ENCODE results near the gene KLHL29. TPM values are rescaled to one million over a fixed set of nuclear protein-coding genes. Genes with fewer than 3 reads are reported as not detected.

KLHL29 gene
- 1 to 10 TPM; 5.4 to 6.5 (median 6.2) TPM for total RNA-seq
- under 1 TPM; 0.59 to 0.71 TPM for polyA plus RNA-seq
- total RNA-seq: 13.1 reads per million, percentile 41 among the genes with 10 or more reads in this experiment

- Histone ChIP-seq H3K27me3 (ENCODE audit: control insufficient read depth in 2 of 2, insufficient read depth in 2 of 2, low read length in 2 of 2) (peaks cover 0 to 2% of the 10 kb centered on the region in 2 donors), H3K9me3 (ENCODE audit: control insufficient read depth in 2 of 3, low read length in 3 of 3) (no peaks in the 10 kb centered on the region), H3K4me3 (ENCODE audit: low read length) (peak within 1 kb of the TSS; percentile 46), H3K36me3 (ENCODE audit: control insufficient read depth in 2 of 3, insufficient read depth in 3 of 3, low read length in 3 of 3) (no peaks in the 10 kb centered on the region), H3K27ac (ENCODE audit: low read depth, low read length) (no peak within 1 kb of the TSS), H3K4me1 (ENCODE audit: control insufficient read depth in 2 of 2, insufficient read depth in 2 of 2, low read length in 2 of 2) (peaks cover 0 to 24% of the 10 kb centered on the region in 2 donors)
- H3K4me3 Mint-ChIP-seq: peak within 1 kb of the TSS; percentile 85 to 97 (median 90)
- peaks cover 17 to 41% (median 35%) of the 10 kb centered on the region in 7 donors for H3K4me1 Mint-ChIP-seq
- H3K9me3 Mint-ChIP-seq: no peaks in the 10 kb centered on the region
- ChIA-PET POLR2A (interaction anchor here (0.7 to 1.7 kb wide), 4 partner anchors 9 to 20 kb away, joined by 3 to 9 read pairs (median 4); no protein-coding TSS in a partner anchor), CTCF (no interaction called here)
- peaks cover 23 to 77% (median 40%) of the 10 kb centered on the region in 5 donors for H3K27me3 Mint-ChIP-seq
- peaks cover 0 to 3% (median 0%) of the 10 kb centered on the region in 5 donors for H3K36me3 Mint-ChIP-seq
- DNase-seq: peak; percentile 56 to 79 (median 72)
- intact Hi-C loops (cut with micrococcal nuclease): loop anchor here (1.0 to 10.0 kb wide), 6 partner anchors 68 to 693 kb away; partner anchors contain the start of genes SF3B6 (in 2 of the 2) and ATAD2B (in 1 of the 2)
- peak within 1 kb of the TSS in 8 of 9 donors; percentile 76 to 96 (median 84) for H3K27ac Mint-ChIP-seq
- peak; percentile 88 for ATAC-seq
These were observed at the start of gene KLHL29 for GRCh38 chr2:23384551-23385343. Gene KLHL29, plus strand, starts transcription at chr2:23385179. Its CDS starts 177,018 bp downstream, at chr2:23562197.

GRCh38 chr2:23335550-23335949 is 49.4 kb upstream of the KLHL29 start:
- Mint-ChIP-seq H3K27ac (no peak overlapping the region), H3K9me3 (peaks cover 0 to 10% (median 0%) of the 10 kb centered on the region in 11 donors), H3K4me3 (no peak overlapping the region), H3K4me1 (peaks cover 0 to 1% (median 0%) of the 10 kb centered on the region in 7 donors), H3K36me3 (peaks cover 0 to 8% (median 0%) of the 10 kb centered on the region in 5 donors), H3K27me3 (peaks cover 4 to 26% (median 13%) of the 10 kb centered on the region in 5 donors)
- no peaks in the 10 kb centered on the region for H3K9me3 ChIP-seq (ENCODE audit: control insufficient read depth in 2 of 3, low read length in 3 of 3)
- no peaks in the 10 kb centered on the region for H3K4me1 ChIP-seq (ENCODE audit: control insufficient read depth in 2 of 2, insufficient read depth in 2 of 2, low read length in 2 of 2)
- H3K4me3 ChIP-seq (ENCODE audit: low read length): no peak overlapping the region
- CTCF ChIA-PET: no interaction called here
- DNase-seq (no peak), ATAC-seq (no peak)
- H3K27me3 ChIP-seq (ENCODE audit: control insufficient read depth in 2 of 2, insufficient read depth in 2 of 2, low read length in 2 of 2): no peaks in the 10 kb centered on the region
- POLR2A ChIA-PET: no interaction called here
- no peaks in the 10 kb centered on the region for H3K36me3 ChIP-seq (ENCODE audit: control insufficient read depth in 2 of 3, insufficient read depth in 3 of 3, low read length in 3 of 3)
- H3K27ac ChIP-seq (ENCODE audit: low read depth, low read length): no peak overlapping the region
- intact Hi-C loops (cut with micrococcal nuclease): no loop called here

- Histone ChIP-seq H3K9me3 (ENCODE audit: control insufficient read depth in 2 of 3, low read length in 3 of 3) (no peaks in the 10 kb centered on the region), H3K4me3 (ENCODE audit: low read length) (no peak overlapping the region), H3K27ac (ENCODE audit: low read depth, low read length) (no peak overlapping the region), H3K27me3 (ENCODE audit: control insufficient read depth in 2 of 2, insufficient read depth in 2 of 2, low read length in 2 of 2) (no peaks in the 10 kb centered on the region), H3K36me3 (ENCODE audit: control insufficient read depth in 2 of 3, insufficient read depth in 3 of 3, low read length in 3 of 3) (no peaks in the 10 kb centered on the region), H3K4me1 (ENCODE audit: control insufficient read depth in 2 of 2, insufficient read depth in 2 of 2, low read length in 2 of 2) (no peaks in the 10 kb centered on the region)
- Mint-ChIP-seq H3K27ac (no peak overlapping the region), H3K4me3 (no peak overlapping the region), H3K36me3 (peaks cover 0 to 8% (median 0%) of the 10 kb centered on the region in 5 donors), H3K4me1 (no peaks in the 10 kb centered on the region), H3K27me3 (peaks cover 6 to 29% (median 16%) of the 10 kb centered on the region in 5 donors), H3K9me3 (peaks cover 0 to 12% (median 0%) of the 10 kb centered on the region in 11 donors)
- intact Hi-C loops (cut with micrococcal nuclease): no loop called here
- ATAC-seq (no peak), DNase-seq (no peak)
- POLR2A ChIA-PET: no interaction called here
- CTCF ChIA-PET: no interaction called here
These were observed 42.9 kb upstream of the KLHL29 start for GRCh38 chr2:23342075-23342474.

DNA sequence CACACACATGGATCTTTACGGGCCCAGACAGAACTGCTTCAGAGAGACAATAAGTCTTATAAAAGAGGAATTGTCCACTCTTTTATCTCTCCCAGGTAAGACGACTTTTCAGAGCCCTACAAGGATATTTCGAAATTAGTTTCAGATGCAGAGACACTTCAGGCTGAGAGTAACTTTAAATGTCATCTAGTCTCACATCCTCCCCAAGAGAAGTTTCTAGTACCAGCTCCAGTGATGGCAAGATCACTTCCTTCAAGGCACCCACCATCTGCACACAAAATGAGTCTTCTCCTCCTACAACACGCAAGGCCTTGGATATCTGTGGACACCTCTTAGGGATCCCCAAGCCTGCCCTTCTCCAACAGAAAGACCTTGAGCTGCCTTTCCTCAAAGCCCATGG is 39.0 kb upstream of the KLHL29 start:
- Mint-ChIP-seq H3K9me3 (peaks cover 0 to 3% (median 0%) of the 10 kb centered on the region in 11 donors), H3K4me1 (peaks cover 0 to 2% (median 0%) of the 10 kb centered on the region in 7 donors), H3K36me3 (no peaks in the 10 kb centered on the region), H3K4me3 (no peak overlapping the region), H3K27me3 (peaks cover 0 to 23% (median 19%) of the 10 kb centered on the region in 5 donors), H3K27ac (no peak overlapping the region)
- DNase-seq: no peak
- CTCF ChIA-PET: no interaction called here
- no peaks in the 10 kb centered on the region for H3K9me3 ChIP-seq (ENCODE audit: control insufficient read depth in 2 of 3, low read length in 3 of 3)
- no peaks in the 10 kb centered on the region for H3K36me3 ChIP-seq (ENCODE audit: control insufficient read depth in 2 of 3, insufficient read depth in 3 of 3, low read length in 3 of 3)
- no peak for ATAC-seq
- no peak overlapping the region for H3K4me3 ChIP-seq (ENCODE audit: low read length)
- POLR2A ChIA-PET: no interaction called here
- intact Hi-C loops (cut with micrococcal nuclease): no loop called here
- H3K27me3 ChIP-seq (ENCODE audit: control insufficient read depth in 2 of 2, insufficient read depth in 2 of 2, low read length in 2 of 2): no peaks in the 10 kb centered on the region
- no peak overlapping the region for H3K27ac ChIP-seq (ENCODE audit: low read depth, low read length)
- no peaks in the 10 kb centered on the region for H3K4me1 ChIP-seq (ENCODE audit: control insufficient read depth in 2 of 2, insufficient read depth in 2 of 2, low read length in 2 of 2)

DNA sequence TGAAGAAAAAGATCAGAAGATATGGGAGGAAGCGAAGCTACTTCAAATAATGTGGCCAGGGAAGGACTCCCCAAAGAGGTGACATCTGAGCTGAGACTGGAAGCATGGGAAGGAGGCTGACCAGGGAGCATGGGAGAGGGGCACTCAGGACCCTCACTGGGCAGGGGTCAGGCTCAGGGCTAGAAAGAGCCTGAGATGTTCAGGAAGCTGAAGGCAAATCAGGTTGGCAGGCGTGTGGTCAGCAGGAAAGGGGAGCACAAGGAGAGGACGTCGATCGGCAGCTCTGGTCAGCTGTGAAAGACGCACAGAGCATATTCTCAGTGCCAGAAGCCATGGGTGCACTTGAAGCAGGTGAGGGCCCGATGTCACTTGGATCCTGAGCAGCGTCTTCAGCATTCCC is 38.2 kb upstream of the KLHL29 start:
- no peak overlapping the region for H3K4me3 ChIP-seq (ENCODE audit: low read length)
- DNase-seq: no peak
- Mint-ChIP-seq H3K27me3 (peaks cover 0 to 23% (median 19%) of the 10 kb centered on the region in 5 donors), H3K4me1 (peaks cover 0 to 2% (median 0%) of the 10 kb centered on the region in 7 donors), H3K9me3 (peaks cover 0 to 1% (median 0%) of the 10 kb centered on the region in 11 donors), H3K36me3 (no peaks in the 10 kb centered on the region), H3K4me3 (no peak overlapping the region), H3K27ac (no peak overlapping the region)
- ChIA-PET CTCF (no interaction called here), POLR2A (no interaction called here)
- no peaks in the 10 kb centered on the region for H3K27me3 ChIP-seq (ENCODE audit: control insufficient read depth in 2 of 2, insufficient read depth in 2 of 2, low read length in 2 of 2)
- no peaks in the 10 kb centered on the region for H3K36me3 ChIP-seq (ENCODE audit: control insufficient read depth in 2 of 3, insufficient read depth in 3 of 3, low read length in 3 of 3)
- no peaks in the 10 kb centered on the region for H3K4me1 ChIP-seq (ENCODE audit: control insufficient read depth in 2 of 2, insufficient read depth in 2 of 2, low read length in 2 of 2)
- H3K9me3 ChIP-seq (ENCODE audit: control insufficient read depth in 2 of 3, low read length in 3 of 3): no peaks in the 10 kb centered on the region
- intact Hi-C loops (cut with micrococcal nuclease): no loop called here
- no peak overlapping the region for H3K27ac ChIP-seq (ENCODE audit: low read depth, low read length)
- no peak for ATAC-seq

DNA sequence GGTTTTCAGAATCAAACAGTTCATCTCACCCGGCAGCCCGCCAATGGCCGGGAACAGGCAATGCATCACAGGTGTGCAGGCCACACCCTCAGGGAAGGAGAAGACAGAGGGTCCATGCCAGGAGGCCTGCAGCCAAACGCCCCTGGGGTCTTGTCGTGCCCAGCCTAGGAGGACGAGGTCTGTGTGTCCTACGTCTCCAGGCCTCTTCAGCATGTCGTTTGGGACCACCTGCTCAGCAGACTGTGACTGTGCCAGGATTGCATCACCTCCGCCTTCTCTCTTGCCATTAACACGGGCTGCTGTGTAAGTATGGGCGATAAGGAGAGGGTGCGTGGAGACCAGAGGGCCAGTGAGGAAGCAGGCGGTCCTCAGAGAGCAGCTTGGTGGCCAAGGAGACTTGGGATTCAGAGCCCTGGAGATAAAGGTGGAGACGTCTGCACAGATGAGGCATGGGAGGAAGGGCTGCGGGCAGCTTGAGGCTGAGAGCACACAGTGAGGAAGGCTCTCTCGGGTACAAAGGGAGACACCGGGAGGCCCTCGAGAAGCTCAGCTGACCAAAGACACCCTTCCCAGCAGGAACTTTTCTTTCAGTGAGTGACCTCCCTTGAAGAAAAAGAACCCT is 37.4 kb upstream of the KLHL29 start:
- no peak overlapping the region for H3K4me3 ChIP-seq (ENCODE audit: low read length)
- ATAC-seq (no peak), DNase-seq (no peak)
- intact Hi-C loops (cut with micrococcal nuclease): no loop called here
- Mint-ChIP-seq H3K27me3 (peaks cover 4 to 29% (median 22%) of the 10 kb centered on the region in 5 donors), H3K4me3 (no peak overlapping the region), H3K9me3 (peaks cover 0 to 1% (median 0%) of the 10 kb centered on the region in 11 donors), H3K4me1 (peaks cover 0 to 3% (median 0%) of the 10 kb centered on the region in 7 donors), H3K27ac (no peak overlapping the region), H3K36me3 (no peaks in the 10 kb centered on the region)
- no peaks in the 10 kb centered on the region for H3K9me3 ChIP-seq (ENCODE audit: control insufficient read depth in 2 of 3, low read length in 3 of 3)
- H3K27me3 ChIP-seq (ENCODE audit: control insufficient read depth in 2 of 2, insufficient read depth in 2 of 2, low read length in 2 of 2): no peaks in the 10 kb centered on the region
- no peak overlapping the region for H3K27ac ChIP-seq (ENCODE audit: low read depth, low read length)
- ChIA-PET CTCF (interaction anchor here (0.7 kb wide), 1 partner anchor 11 kb away, joined by 3 read pairs; no protein-coding TSS in a partner anchor), POLR2A (no interaction called here)
- H3K4me1 ChIP-seq (ENCODE audit: control insufficient read depth in 2 of 2, insufficient read depth in 2 of 2, low read length in 2 of 2): no peaks in the 10 kb centered on the region
- no peaks in the 10 kb centered on the region for H3K36me3 ChIP-seq (ENCODE audit: control insufficient read depth in 2 of 3, insufficient read depth in 3 of 3, low read length in 3 of 3)

Data from naive thymus-derived CD4-positive, alpha-beta T cell (primary cell).